Muscle layer of duodenum (tissue), 2 donors: Measurements from ENCODE around the gene FSCN2.
"Not testable (repeated sequence)": the region's sequence is repeated elsewhere in the genome, so short reads cannot be mapped to it uniquely, and the experiment has no call there.

Experiments
- H3K27ac ChIP-seq: one replicate; pipeline ENCODE4 v1.7.0; 2013; ENCODE audit warnings: mild to moderate bottlenecking, low read length
- H3K27me3 ChIP-seq: one replicate; pipeline ENCODE4 v1.7.0; 2013; ENCODE audit warnings: low read depth, mild to moderate bottlenecking, control low read depth, low read length
- H3K36me3 ChIP-seq, 2 donors: one replicate each; pipeline ENCODE4 v1.7.0; 2013; ENCODE audit warnings: low read length in 2 of 2, control low read depth in 1 of 2, mild to moderate bottlenecking in 1 of 2; ENCODE audit not compliant: insufficient read depth in 2 of 2, control insufficient read depth in 1 of 2
- H3K4me1 ChIP-seq, 2 donors: one replicate each; pipeline ENCODE4 v1.7.0; 2013; ENCODE audit warnings: low read length in 2 of 2, mild to moderate bottlenecking in 2 of 2, control low read depth in 1 of 2, moderate library complexity in 1 of 2; ENCODE audit not compliant: insufficient read depth in 2 of 2, control insufficient read depth in 1 of 2
- H3K4me3 ChIP-seq, 2 donors: one replicate each; pipeline ENCODE4 v1.7.0; 2013; ENCODE audit warnings: low read length in 2 of 2, low read depth in 1 of 2, mild to moderate bottlenecking in 1 of 2
- H3K9me3 ChIP-seq, 2 donors: one replicate each; pipeline ENCODE4 v1.7.0; 2013; ENCODE audit warnings: low read length in 2 of 2, control low read depth in 1 of 2, mild to moderate bottlenecking in 1 of 2; ENCODE audit not compliant: control insufficient read depth in 1 of 2
- donor health status: healthy.

The FSCN2 gene

GRCh38 chr17:81578561-81579225 is 50.5 kb downstream of the FSCN2 start:
- Histone ChIP-seq H3K36me3 (peaks cover 28 to 58% of the 10 kb centered on the region in 2 donors), H3K27me3 (no peaks in the 10 kb centered on the region), H3K9me3 (no peaks in the 10 kb centered on the region), H3K4me1 (no peaks in the 10 kb centered on the region), H3K27ac (no peak overlapping the region), H3K4me3 (no peak overlapping the region)

DNA sequence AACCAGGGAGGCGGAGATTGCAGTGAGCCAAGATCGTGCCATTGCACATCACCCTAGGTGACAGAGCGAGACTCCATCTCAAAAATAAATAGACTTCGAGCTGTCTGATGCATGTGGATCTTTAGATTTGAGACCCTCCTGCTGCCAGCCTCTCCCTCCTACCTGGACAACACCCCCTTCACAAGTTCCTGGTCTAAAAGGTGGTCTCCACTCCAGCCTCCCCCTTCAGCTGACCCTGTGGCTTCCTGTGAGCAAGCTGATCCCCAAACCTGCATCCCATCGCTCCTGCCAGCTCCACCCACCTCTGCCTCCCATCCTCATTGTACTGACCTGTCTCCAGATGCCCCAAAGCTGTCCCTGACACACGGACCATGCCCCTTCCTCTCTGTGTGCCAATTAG is 51.1 kb downstream of the FSCN2 start:
- Histone ChIP-seq H3K4me3 (no peak overlapping the region), H3K4me1 (no peaks in the 10 kb centered on the region), H3K36me3 (peaks cover 33 to 61% of the 10 kb centered on the region in 2 donors)

DNA sequence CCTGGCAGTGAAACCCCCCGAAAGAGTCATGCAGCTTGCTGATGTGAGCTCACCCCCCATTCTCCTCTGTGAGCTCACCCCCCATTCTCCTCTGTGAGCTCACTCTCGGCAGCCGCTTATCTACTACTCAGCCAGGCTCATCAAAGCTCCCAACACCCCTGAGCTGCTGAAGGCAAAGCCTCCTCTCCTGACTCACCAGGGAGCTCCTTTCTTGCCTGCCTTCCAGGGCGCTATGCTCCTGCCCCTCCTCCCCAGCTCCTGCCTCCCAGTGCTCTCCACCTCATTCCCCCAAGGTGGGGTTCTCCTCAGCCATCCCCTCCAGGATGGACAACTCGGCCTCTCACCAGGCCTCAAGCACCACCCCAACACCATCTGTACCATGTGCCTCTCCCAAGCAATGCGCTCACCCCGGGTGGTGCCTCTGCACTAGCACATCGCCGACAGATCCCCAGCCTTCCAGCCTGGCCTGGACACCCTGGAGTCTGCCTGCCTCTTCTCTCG is 51.7 kb downstream of the FSCN2 start:
- Histone ChIP-seq H3K4me1 (no peaks in the 10 kb centered on the region), H3K9me3 (no peaks in the 10 kb centered on the region), H3K27ac (no peak overlapping the region), H3K4me3 (no peak overlapping the region), H3K27me3 (no peaks in the 10 kb centered on the region), H3K36me3 (peaks cover 36 to 67% of the 10 kb centered on the region in 2 donors)

More for the DNA sequence above, 51.1 kb downstream of the FSCN2 start:
- no peak overlapping the region for H3K27ac ChIP-seq
- no peaks in the 10 kb centered on the region for H3K27me3 ChIP-seq
- H3K9me3 ChIP-seq = no peaks in the 10 kb centered on the region

DNA sequence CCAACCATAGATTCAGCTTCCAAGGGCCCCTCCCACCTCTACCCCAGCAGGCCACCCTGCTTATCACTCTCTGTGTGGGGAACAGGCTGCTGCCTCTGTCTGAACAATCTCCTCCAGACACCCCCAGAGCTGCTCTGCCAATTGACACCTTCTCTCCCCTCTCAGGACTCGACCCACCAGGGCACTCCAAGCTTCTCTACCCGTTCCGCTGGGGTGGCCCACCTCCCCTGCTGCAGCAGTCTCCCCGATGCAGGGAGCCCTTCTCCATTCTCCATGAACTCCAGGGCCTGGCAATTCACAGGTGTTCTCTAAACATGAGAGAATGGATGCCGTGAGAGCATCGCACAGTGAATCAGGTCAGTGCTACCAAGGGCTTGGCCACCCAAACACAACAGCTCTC is 52.3 kb downstream of the FSCN2 start:
- Histone ChIP-seq H3K27me3 (no peaks in the 10 kb centered on the region), H3K9me3 (no peaks in the 10 kb centered on the region), H3K36me3 (peaks cover 36 to 68% of the 10 kb centered on the region in 2 donors), H3K27ac (no peak overlapping the region), H3K4me1 (no peaks in the 10 kb centered on the region), H3K4me3 (no peak overlapping the region)

DNA sequence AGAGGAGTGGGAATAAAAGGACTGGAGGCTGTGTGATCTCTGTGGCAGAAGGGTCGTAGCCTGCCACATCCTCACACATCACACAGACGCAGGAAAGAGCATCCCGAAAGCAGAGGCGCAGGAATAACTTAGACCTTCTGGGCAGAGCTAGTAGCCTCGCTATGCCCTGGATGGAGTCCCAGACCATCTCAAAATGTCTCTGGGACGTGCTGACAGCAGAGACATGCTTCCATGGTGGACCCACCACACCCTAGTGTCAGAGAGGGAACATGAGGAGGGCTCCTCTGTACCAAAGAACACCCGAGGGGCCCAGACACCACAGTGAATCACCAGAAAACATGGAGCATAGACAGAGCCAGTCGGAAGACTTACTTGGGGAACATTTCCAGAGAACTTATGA is 53.6 kb downstream of the FSCN2 start:
- H3K36me3 ChIP-seq = peaks cover 43 to 71% of the 10 kb centered on the region in 2 donors
- H3K9me3 ChIP-seq = no peaks in the 10 kb centered on the region

GRCh38 chr17:81582341-81582740 is 54.2 kb downstream of the FSCN2 start:
- Histone ChIP-seq H3K4me3 (no peak overlapping the region), H3K4me1 (no peaks in the 10 kb centered on the region), H3K27me3 (no peaks in the 10 kb centered on the region), H3K27ac (no peak overlapping the region), H3K36me3 (peaks cover 44 to 74% of the 10 kb centered on the region in 2 donors), H3K9me3 (no peaks in the 10 kb centered on the region)

More for the DNA sequence above, 53.6 kb downstream of the FSCN2 start:
- no peaks in the 10 kb centered on the region for H3K4me1 ChIP-seq
- no peaks in the 10 kb centered on the region for H3K27me3 ChIP-seq
- no peak overlapping the region for H3K27ac ChIP-seq
- H3K4me3 ChIP-seq = no peak overlapping the region

GRCh38 chr17:81582749-81583148 is 54.6 kb downstream of the FSCN2 start:
- H3K4me3 ChIP-seq = no peak overlapping the region
- H3K4me1 ChIP-seq = no peaks in the 10 kb centered on the region
- H3K27ac ChIP-seq = no peak overlapping the region
- no peaks in the 10 kb centered on the region for H3K9me3 ChIP-seq
- H3K27me3 ChIP-seq = no peaks in the 10 kb centered on the region
- peaks cover 44 to 75% of the 10 kb centered on the region in 2 donors for H3K36me3 ChIP-seq

- Histone ChIP-seq H3K36me3 (peaks cover 54 to 85% of the 10 kb centered on the region in 2 donors), H3K27ac (no peak overlapping the region), H3K27me3 (no peaks in the 10 kb centered on the region), H3K4me1 (no peaks in the 10 kb centered on the region), H3K4me3 (no peak overlapping the region), H3K9me3 (no peaks in the 10 kb centered on the region)
These were observed 55.6 kb downstream of the FSCN2 start for GRCh38 chr17:81583589-81584342.

DNA sequence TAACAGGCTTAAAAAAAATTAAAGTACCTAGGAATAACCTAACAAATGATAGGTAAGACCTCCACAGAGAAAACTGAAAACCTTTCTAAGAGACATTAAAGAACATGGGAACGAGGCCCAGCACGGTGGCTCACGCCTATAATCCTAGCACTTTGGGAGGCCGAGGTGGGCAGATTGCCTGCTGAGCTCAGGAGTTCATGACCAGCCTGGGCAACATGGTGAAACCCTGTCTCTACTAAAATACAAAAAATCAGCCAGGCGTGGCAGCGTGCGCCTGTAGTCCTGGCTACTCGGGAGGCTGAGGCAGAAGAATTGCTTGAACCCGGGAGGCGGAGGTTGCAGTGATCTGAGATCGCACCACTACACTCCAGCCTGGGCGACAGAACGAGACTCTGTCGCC is 56.6 kb downstream of the FSCN2 start:
- H3K27ac ChIP-seq, H3K4me1 ChIP-seq, H3K4me3 ChIP-seq, H3K9me3 ChIP-seq, H3K27me3 ChIP-seq: not testable (repeated sequence)
- H3K36me3 ChIP-seq = peaks cover 62 to 80% of the 10 kb centered on the region in 2 donors

DNA sequence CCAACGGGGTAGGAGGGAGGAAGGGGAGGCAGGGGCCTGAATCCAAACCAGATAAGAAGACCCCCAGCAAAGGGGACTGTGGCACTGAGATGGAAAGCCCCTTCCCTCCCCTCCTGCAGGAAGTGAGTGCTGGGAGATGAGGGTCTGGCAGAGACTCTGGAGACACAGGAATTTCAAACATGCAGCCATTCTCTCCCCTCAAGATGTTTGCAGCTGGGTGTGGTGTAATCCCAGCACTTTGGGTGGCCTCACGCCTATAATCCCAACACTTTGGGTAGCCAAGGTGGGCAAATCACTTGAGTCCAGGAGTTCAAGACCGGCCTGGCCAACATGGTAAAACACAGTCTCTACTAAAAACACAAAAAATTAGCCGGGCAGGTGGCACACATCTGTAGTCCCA is 57.9 kb downstream of the FSCN2 start:
- Histone ChIP-seq H3K9me3 (no peaks in the 10 kb centered on the region), H3K27ac (no peak overlapping the region), H3K27me3 (no peaks in the 10 kb centered on the region), H3K36me3 (peaks cover 64 to 84% of the 10 kb centered on the region in 2 donors), H3K4me1 (no peaks in the 10 kb centered on the region), H3K4me3 (no peak overlapping the region)
